ENCODE measurements around the gene CASZ1.

The CASZ1 gene

GRCh38 chr1:10682108-10682445 lies 114.4 kb downstream of the CASZ1 start:
- no peak for DNase-seq

- no peak for DNase-seq
Observed at GRCh38 chr1:10681296-10682107, 114.9 kb downstream of the CASZ1 start.

- no peak for DNase-seq
Observed at GRCh38 chr1:10680487-10680886, 116.0 kb downstream of the CASZ1 start.

- no peak for DNase-seq
Observed at GRCh38 chr1:10679496-10680220, 116.8 kb downstream of the CASZ1 start.

- DNase-seq: no peak
Observed at GRCh38 chr1:10678852-10679251, 117.6 kb downstream of the CASZ1 start.

GRCh38 chr1:10678402-10678801 lies 118.0 kb downstream of the CASZ1 start:
- DNase-seq: no peak

GRCh38 chr1:10677491-10678391 lies 118.7 kb downstream of the CASZ1 start:
- no peak for DNase-seq

- no peak for DNase-seq
Observed at GRCh38 chr1:10676963-10677362, 119.5 kb downstream of the CASZ1 start.

- no peak for DNase-seq
Observed at GRCh38 chr1:10675813-10676212, 120.6 kb downstream of the CASZ1 start.

- DNase-seq: no peak
Observed at GRCh38 chr1:10674700-10675609, 121.5 kb downstream of the CASZ1 start.

GRCh38 chr1:10674222-10674621 lies 122.2 kb downstream of the CASZ1 start:
- DNase-seq: no peak

GRCh38 chr1:10673109-10673711 lies 123.2 kb downstream of the CASZ1 start:
- DNase-seq: no peak

GRCh38 chr1:10672343-10673050 lies 123.9 kb downstream of the CASZ1 start:
- DNase-seq: no peak

GRCh38 chr1:10671622-10672342 lies 124.7 kb downstream of the CASZ1 start:
- no peak for DNase-seq

- DNase-seq: no peak
Observed at GRCh38 chr1:10671090-10671489, 125.4 kb downstream of the CASZ1 start.

- no peak for DNase-seq
Observed at GRCh38 chr1:10670190-10670589, 126.3 kb downstream of the CASZ1 start.

GRCh38 chr1:10669570-10669969 lies 126.9 kb downstream of the CASZ1 start:
- DNase-seq: no peak

- DNase-seq: no peak
Observed at GRCh38 chr1:10667861-10668761, 128.3 kb downstream of the CASZ1 start.
